HCT116 (cell line): ENCODE measurements around the gene MIA2. TPM values are rescaled to one million over a fixed set of nuclear protein-coding genes. Genes with fewer than 3 reads are reported as not detected.

ENCODE experiments used
- ATAC-seq: fragments of 200-7000 bp; cut with Tn5 transposase; 2 replicates; pipeline ENCODE4 v1.9.1; 2020; ENCODE audit warnings: mild to moderate bottlenecking, moderate library complexity
- BruUV-seq: library from RNA; stranded (reverse); fragments of 400-500 nt; replicated peaks from 2 replicates; lab custom pipeline; 2021; lab: Mats Ljungman, UMichigan
- CTCF ChIA-PET: fragments of 300-600 bp; sonication (Branson Sonifier 250); formaldehyde crosslinking; loops from one replicate; lab custom pipeline; 2021; ENCODE audit warnings: antibody characterized with exemption; lab: Charles Lee
- POLR2A ChIA-PET: fragments of 300-600, 350-600 bp; sonication (Branson Sonifier 250); formaldehyde crosslinking; loops from one replicate; lab custom pipeline; 2021; ENCODE audit warnings: antibody characterized with exemption; lab: Charles Lee
- RAD21 ChIA-PET, 2 experiments: fragments of 300-600 bp; sonication (Branson Sonifier 250); formaldehyde crosslinking; loops; one replicate each; lab custom pipeline; 2023; ENCODE audit warnings: low total read pairs in 2 of 2; ENCODE audit not compliant: uncharacterized antibody in 2 of 2, unreplicated experiment in 2 of 2, low non-redundant PET in 1 of 2; lab: Charles Lee
- DNase-seq: peaks from one replicate; pipeline ENCODE4 v3.0.0-alpha.2; 2010; ENCODE audit warnings: low read depth, low spot score
- H2AFZ ChIP-seq: fragments of 200-600 bp; shearing (Covaris generic), sonication (generic); 2 replicates; pipeline ENCODE4 v1.6.1; 2017; ENCODE audit warnings: low read depth, mixed run types, mixed read lengths, antibody characterized with exemption, low read length; ENCODE audit not compliant: poor library complexity, severe bottlenecking
- H3K27ac ChIP-seq: 2 replicates; pipeline ENCODE4 v1.5.1; 2012; ENCODE audit warnings: low read depth, low read length
- H3K27me3 ChIP-seq: fragments of 200-600 bp; sonication (generic); 2 replicates; pipeline ENCODE4 v1.6.1; 2016; ENCODE audit warnings: mixed run types, low read length, mixed read lengths; ENCODE audit not compliant: insufficient read depth
- H3K36me3 ChIP-seq, 2 experiments: fragments of 200-500 bp in 1 of 2; fragments of 200-600 bp in 1 of 2; sonication (Bioruptor generic) in 1 of 2; sonication (generic) in 1 of 2; 2 replicates each; pipeline versions ENCODE4 v1.5.1 to v1.6.1; 2014 to 2016; ENCODE audit warnings: low read length in 2 of 2, inconsistent platforms in 1 of 2, mixed read lengths in 1 of 2, mixed run types in 1 of 2; ENCODE audit not compliant: insufficient read depth in 2 of 2, control insufficient read depth in 1 of 2
- H3K4me1 ChIP-seq, 2 experiments: fragments of 200-600 bp in 1 of 2; sonication (generic) in 1 of 2; 2 replicates each; pipeline versions ENCODE4 v1.5.1 to v1.6.1; 2012 to 2017; ENCODE audit warnings: low read length in 2 of 2, inconsistent platforms in 1 of 2, mild to moderate bottlenecking in 1 of 2, mixed read lengths in 1 of 2, mixed run types in 1 of 2, moderate library complexity in 1 of 2; ENCODE audit not compliant: insufficient read depth in 2 of 2, control insufficient read depth in 1 of 2
- H3K4me2 ChIP-seq: fragments of 200-600 bp; sonication (generic); 2 replicates; pipeline ENCODE4 v1.6.1; 2017; ENCODE audit warnings: mixed run types, low read length, mixed read lengths
- H3K4me3 ChIP-seq, 2 experiments: fragments of 200-600 bp in 1 of 2; sonication (generic) in 1 of 2; replicated peaks in 1 of 2; 2 replicates each; pipeline ENCODE4 v1.5.1; 2011 to 2016; ENCODE audit warnings: low read length in 2 of 2, control low read depth in 1 of 2, low read depth in 1 of 2, mild to moderate bottlenecking in 1 of 2, mixed read lengths in 1 of 2, mixed run types in 1 of 2
- H3K79me2 ChIP-seq: fragments of 200-600 bp; sonication (generic); 2 replicates; pipeline ENCODE4 v1.6.1; 2017; ENCODE audit warnings: mild to moderate bottlenecking, mixed run types, low read length, moderate library complexity, mixed read lengths; ENCODE audit not compliant: insufficient read depth
- H3K9ac ChIP-seq: fragments of 200-600 bp; sonication (generic); 2 replicates; pipeline ENCODE4 v1.6.1; 2016; ENCODE audit warnings: low read length, mixed read lengths
- H3K9me2 ChIP-seq: fragments of 200-600 bp; sonication (generic), shearing (Covaris generic); 2 replicates; pipeline ENCODE4 v1.6.1; 2017; ENCODE audit warnings: mixed run types, mild to moderate bottlenecking, moderate library complexity; ENCODE audit not compliant: insufficient read depth
- H3K9me3 ChIP-seq, 2 experiments: fragments of 200-500 bp in 1 of 2; fragments of 200-600 bp in 1 of 2; sonication (Bioruptor generic) in 1 of 2; sonication (generic) in 1 of 2; 2 replicates each; pipeline ENCODE4 v1.6.1; 2014 to 2017; ENCODE audit warnings: low read length in 2 of 2, mixed read lengths in 2 of 2, inconsistent platforms in 1 of 2, low read depth in 1 of 2, mild to moderate bottlenecking in 1 of 2, mixed run types in 1 of 2, moderate library complexity in 1 of 2; ENCODE audit not compliant: control insufficient read depth in 1 of 2, insufficient read depth in 1 of 2
- H4K20me1 ChIP-seq: fragments of 200-600 bp; sonication (generic), shearing (Covaris generic); 2 replicates; pipeline ENCODE4 v1.6.1; 2017; ENCODE audit warnings: mixed run types, mild to moderate bottlenecking, moderate library complexity; ENCODE audit not compliant: insufficient read depth
- ATF3 ChIP-seq: IDR thresholded peaks from 2 replicates; pipeline ENCODE4 v1.6.1; 2012
- CBX3 ChIP-seq: IDR thresholded peaks from 2 replicates; pipeline ENCODE4 v1.6.1; 2012; ENCODE audit warnings: low read depth
- ELF1 ChIP-seq: IDR thresholded peaks from 2 replicates; pipeline ENCODE4 v1.6.1; 2012; ENCODE audit warnings: low read depth, borderline replicate concordance
- FOSL1 ChIP-seq: IDR thresholded peaks from 2 replicates; pipeline ENCODE4 v1.6.1; 2012; ENCODE audit warnings: low read depth
- POLR2A ChIP-seq: IDR thresholded peaks from 2 replicates; pipeline ENCODE4 v1.7.0; 2011; ENCODE audit warnings: borderline replicate concordance; ENCODE audit not compliant: insufficient read depth, insufficient read length; ENCODE audit errors: extremely low read depth
- POLR2AphosphoS5 ChIP-seq: IDR thresholded peaks from 2 replicates; pipeline ENCODE4 v1.6.1; 2011; ENCODE audit warnings: mild to moderate bottlenecking, low read depth, low read length, moderate library complexity
- RAD21 ChIP-seq: IDR thresholded peaks from 2 replicates; pipeline ENCODE4 v1.6.1; 2012; ENCODE audit warnings: low read depth, mild to moderate bottlenecking
- SIN3A ChIP-seq: IDR thresholded peaks from 2 replicates; pipeline ENCODE4 v1.6.1; 2012; ENCODE audit warnings: low read depth
- SRF ChIP-seq: IDR thresholded peaks from 2 replicates; pipeline ENCODE4 v1.6.1; 2012; ENCODE audit warnings: low read depth
- TCF7L2 ChIP-seq: IDR thresholded peaks from 2 replicates; pipeline ENCODE4 v1.7.0; 2011; ENCODE audit warnings: borderline replicate concordance, inconsistent platforms; ENCODE audit not compliant: insufficient read depth, insufficient read length; ENCODE audit errors: extremely low read depth
- ZFX ChIP-seq: fragments of 450-650 bp; IDR thresholded peaks from 2 replicates; pipeline ENCODE4 v1.6.1; 2017
- intact Hi-C: fragments of 100-400 bp; cut with micrococcal nuclease; formaldehyde crosslinking; loops from 2 replicates; pipeline ENCODE4 v1.10.0; 2022
- total RNA-seq: library from RNA; stranded (reverse); gene quantifications from one replicate; pipeline ENCODE4 v1.2.1, GENCODE V29; 2021; ENCODE audit not compliant: unreplicated experiment
- TF ChIP-seq, protein P1 (sequence below): IDR thresholded peaks from 2 replicates; pipeline ENCODE4 v1.6.1; 2012; ENCODE audit warnings: low read depth
- TF ChIP-seq, protein P2 (sequence below): IDR thresholded peaks from 2 replicates; pipeline ENCODE4 v1.6.1; 2012
- TF ChIP-seq, protein P3 (sequence below): IDR thresholded peaks from 2 replicates; pipeline ENCODE4 v1.6.1; 2011; ENCODE audit warnings: mild to moderate bottlenecking, low read length, moderate library complexity; ENCODE audit not compliant: insufficient replicate concordance; ENCODE audit errors: extremely low read depth

Gene MIA2
- total RNA-seq, 1 experiment from 2014 or later = 31.1 TPM

DNA sequence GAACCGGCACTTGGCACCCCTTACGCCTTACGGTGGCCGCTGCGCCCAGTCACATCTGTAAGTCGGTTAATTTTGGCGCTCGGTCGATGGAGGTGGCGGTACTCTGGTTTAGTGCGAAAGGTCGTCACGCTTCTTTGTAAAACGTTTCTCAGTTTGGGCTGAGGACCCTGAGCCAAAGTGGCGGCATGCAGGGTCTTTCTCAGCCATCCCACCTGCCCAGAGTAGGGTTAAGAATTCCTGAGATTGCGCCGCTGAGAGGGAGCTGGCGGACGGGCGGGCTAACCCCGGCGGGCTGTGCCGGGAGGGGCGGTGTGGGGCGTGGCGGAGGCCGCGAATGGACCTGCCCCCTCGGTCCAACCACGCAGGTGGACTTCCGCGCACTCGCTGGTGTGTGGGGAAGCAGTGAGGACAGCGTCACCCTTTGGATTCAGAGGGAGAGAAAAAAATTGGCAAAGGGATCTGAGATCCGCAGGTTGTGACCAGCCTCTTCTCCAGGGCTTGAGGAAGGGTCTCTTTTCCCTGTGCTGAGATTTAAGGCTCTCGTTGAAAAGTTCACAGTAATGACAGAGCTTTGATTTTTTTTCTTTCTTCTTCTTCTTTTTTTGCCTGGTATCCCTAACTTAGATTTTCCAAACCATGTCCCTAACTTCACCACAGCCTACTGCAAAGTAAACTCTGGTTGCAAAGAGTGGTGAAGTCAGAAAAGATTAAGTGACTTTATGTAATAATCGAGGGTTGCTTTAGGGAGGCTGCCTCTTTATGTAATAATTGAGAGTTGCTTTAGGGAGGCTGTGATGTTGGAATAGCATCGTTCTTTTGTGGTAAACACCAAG is 199.1 kb downstream of the MIA2 start (continued):
- TF ChIP-seq, protein P1, sequence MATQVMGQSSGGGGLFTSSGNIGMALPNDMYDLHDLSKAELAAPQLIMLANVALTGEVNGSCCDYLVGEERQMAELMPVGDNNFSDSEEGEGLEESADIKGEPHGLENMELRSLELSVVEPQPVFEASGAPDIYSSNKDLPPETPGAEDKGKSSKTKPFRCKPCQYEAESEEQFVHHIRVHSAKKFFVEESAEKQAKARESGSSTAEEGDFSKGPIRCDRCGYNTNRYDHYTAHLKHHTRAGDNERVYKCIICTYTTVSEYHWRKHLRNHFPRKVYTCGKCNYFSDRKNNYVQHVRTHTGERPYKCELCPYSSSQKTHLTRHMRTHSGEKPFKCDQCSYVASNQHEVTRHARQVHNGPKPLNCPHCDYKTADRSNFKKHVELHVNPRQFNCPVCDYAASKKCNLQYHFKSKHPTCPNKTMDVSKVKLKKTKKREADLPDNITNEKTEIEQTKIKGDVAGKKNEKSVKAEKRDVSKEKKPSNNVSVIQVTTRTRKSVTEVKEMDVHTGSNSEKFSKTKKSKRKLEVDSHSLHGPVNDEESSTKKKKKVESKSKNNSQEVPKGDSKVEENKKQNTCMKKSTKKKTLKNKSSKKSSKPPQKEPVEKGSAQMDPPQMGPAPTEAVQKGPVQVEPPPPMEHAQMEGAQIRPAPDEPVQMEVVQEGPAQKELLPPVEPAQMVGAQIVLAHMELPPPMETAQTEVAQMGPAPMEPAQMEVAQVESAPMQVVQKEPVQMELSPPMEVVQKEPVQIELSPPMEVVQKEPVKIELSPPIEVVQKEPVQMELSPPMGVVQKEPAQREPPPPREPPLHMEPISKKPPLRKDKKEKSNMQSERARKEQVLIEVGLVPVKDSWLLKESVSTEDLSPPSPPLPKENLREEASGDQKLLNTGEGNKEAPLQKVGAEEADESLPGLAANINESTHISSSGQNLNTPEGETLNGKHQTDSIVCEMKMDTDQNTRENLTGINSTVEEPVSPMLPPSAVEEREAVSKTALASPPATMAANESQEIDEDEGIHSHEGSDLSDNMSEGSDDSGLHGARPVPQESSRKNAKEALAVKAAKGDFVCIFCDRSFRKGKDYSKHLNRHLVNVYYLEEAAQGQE = no peak
- TF ChIP-seq, protein P2, sequence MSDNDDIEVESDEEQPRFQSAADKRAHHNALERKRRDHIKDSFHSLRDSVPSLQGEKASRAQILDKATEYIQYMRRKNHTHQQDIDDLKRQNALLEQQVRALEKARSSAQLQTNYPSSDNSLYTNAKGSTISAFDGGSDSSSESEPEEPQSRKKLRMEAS = 0 out of 2 replicates have a peak, but pooled peaks have one; percentile 7
- no peak for TF ChIP-seq SRF
- TF ChIP-seq, all 23 proteins: peak for 5

DNA sequence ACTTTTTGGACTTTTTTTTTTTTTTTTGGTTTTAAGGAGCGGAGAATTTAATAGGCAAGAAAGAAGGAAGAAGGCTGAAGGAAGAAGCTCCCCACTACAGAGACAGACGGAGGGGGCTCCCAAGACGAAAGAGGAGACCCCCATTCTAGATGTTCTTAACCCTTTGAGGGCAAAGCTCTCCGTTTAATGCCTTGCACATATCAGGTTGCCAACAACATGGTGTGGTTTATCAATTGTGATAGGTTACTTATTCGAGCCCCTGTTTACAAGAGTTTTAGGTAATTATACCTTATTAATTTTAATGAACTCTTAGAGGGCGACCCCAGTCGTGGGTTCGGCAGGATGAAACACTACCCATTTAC is 199.7 kb downstream of the MIA2 start:
- Histone ChIP-seq H3K36me3 (no peaks in the 10 kb centered on the region), H3K4me1 (peaks cover 14 to 21% of the 10 kb centered on the region in 2 experiments), H3K27ac (peak overlapping the region; percentile 82), H3K79me2 (peaks cover 24% of the 10 kb centered on the region), H3K4me3 (peak overlapping the region; percentile 59 to 69), H2AFZ (peak overlapping the region; percentile 59), H3K9me2 (no peaks in the 10 kb centered on the region), H3K27me3 (no peaks in the 10 kb centered on the region), H3K4me2 (peak overlapping the region; percentile 94), H4K20me1 (no peaks in the 10 kb centered on the region), H3K9me3 (no peaks in the 10 kb centered on the region), H3K9ac (peak overlapping the region; percentile 68)
- no TSS peak for BruUV-seq
- no peak for ATAC-seq
- ChIA-PET CTCF (no interaction called here), POLR2A (no interaction called here), RAD21 (no interaction called here)
- intact Hi-C loops = loop anchor here (2.0 to 5.0 kb wide), 2 partner anchors 166 to 259 kb away; partner anchors contain the start of gene PNN
- DNase-seq = no peak
- TF ChIP-seq ELF1 (no peak), SRF (no peak), POLR2A (no peak), TCF7L2 (no peak), ATF3 (no peak), CBX3 (no peak), FOSL1 (no peak), SIN3A (no peak), RAD21 (no peak), POLR2AphosphoS5 (no peak), ZFX (no peak)
- TF ChIP-seq, protein P1 = no peak
- TF ChIP-seq, protein P3, sequence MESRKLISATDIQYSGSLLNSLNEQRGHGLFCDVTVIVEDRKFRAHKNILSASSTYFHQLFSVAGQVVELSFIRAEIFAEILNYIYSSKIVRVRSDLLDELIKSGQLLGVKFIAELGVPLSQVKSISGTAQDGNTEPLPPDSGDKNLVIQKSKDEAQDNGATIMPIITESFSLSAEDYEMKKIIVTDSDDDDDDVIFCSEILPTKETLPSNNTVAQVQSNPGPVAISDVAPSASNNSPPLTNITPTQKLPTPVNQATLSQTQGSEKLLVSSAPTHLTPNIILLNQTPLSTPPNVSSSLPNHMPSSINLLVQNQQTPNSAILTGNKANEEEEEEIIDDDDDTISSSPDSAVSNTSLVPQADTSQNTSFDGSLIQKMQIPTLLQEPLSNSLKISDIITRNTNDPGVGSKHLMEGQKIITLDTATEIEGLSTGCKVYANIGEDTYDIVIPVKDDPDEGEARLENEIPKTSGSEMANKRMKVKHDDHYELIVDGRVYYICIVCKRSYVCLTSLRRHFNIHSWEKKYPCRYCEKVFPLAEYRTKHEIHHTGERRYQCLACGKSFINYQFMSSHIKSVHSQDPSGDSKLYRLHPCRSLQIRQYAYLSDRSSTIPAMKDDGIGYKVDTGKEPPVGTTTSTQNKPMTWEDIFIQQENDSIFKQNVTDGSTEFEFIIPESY = no peak
